Mucosa of rectum (tissue), 2 donors: ENCODE measurements around the gene DAPK3.
A peak's percentile ranks its signal among the peaks of the same experiment; 100 is the strongest.
"Not testable (repeated sequence)": the region's sequence is repeated elsewhere in the genome, so short reads cannot be mapped to it uniquely, and the experiment has no call there.

Experiments used
- H3K27ac ChIP-seq, 2 donors: one replicate each; pipeline ENCODE4 v1.7.0; 2013; ENCODE audit warnings: inconsistent platforms in 2 of 2, low read depth in 2 of 2, low read length in 2 of 2
- H3K27me3 ChIP-seq, 2 donors: one replicate each; pipeline ENCODE4 v1.7.0; 2013; ENCODE audit warnings: low read length in 2 of 2; ENCODE audit not compliant: control insufficient read depth in 2 of 2, insufficient read depth in 2 of 2
- H3K36me3 ChIP-seq, 2 donors: one replicate each; pipeline ENCODE4 v1.7.0; 2013; ENCODE audit warnings: low read length in 2 of 2; ENCODE audit not compliant: control insufficient read depth in 2 of 2, insufficient read depth in 2 of 2
- H3K4me1 ChIP-seq, 2 donors: one replicate each; pipeline ENCODE4 v1.7.0; 2013; ENCODE audit warnings: low read length in 2 of 2, mild to moderate bottlenecking in 1 of 2; ENCODE audit not compliant: control insufficient read depth in 2 of 2, insufficient read depth in 2 of 2
- H3K4me3 ChIP-seq, 2 donors: one replicate each; pipeline ENCODE4 v1.7.0; 2013; ENCODE audit warnings: low read length in 2 of 2
- H3K9ac ChIP-seq, 2 donors: one replicate each; pipeline ENCODE4 v1.7.0; 2013; ENCODE audit warnings: low read length in 2 of 2, low read depth in 1 of 2, mild to moderate bottlenecking in 1 of 2
- H3K9me3 ChIP-seq, 2 donors: one replicate each; pipeline ENCODE4 v1.7.0; 2013; ENCODE audit warnings: low read length in 2 of 2; ENCODE audit not compliant: control insufficient read depth in 2 of 2
- donor health status: healthy.
- donor health status: Normal muscosa, but diverticular disease.

The DAPK3 gene

DNA sequence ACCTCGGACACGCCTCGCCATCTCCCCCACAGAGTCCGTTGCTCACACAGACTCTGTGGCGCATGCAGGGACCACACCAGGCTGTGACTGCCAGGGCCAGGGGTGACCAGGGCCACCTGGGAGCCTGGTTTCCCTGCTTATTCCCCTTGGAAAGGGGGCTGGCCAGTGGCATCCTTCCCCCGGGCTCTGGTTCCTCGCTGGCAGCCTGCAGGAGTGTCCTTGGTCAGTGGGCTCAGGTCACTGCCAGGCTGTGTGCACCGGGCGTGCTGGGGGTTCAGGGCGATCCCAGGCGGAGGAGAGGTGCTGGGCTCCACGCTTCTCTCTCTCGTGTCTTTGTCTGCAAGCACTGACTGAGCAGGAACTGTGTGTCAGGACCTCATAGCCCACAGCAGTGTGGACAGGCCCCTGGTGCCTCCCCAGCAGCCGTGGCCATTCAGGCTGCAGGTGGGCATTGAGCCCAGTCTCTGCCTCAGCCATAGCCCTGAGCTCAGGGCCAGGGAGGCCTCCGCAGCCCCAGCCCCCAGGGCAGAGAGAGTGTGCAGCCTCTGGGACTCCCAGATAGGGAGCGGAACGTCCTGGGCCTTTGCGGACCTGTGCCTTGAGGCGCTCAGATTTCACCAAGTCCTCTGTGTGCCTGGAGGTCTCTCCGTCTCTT lies 43.1 kb upstream of the DAPK3 start:
- no peaks in the 10 kb centered on the region for H3K9me3 ChIP-seq
- H3K4me3 ChIP-seq = no peak overlapping the region
- peaks cover 0 to 28% of the 10 kb centered on the region in 2 donors for H3K36me3 ChIP-seq
- H3K27ac ChIP-seq = no peak overlapping the region
- peaks cover 10 to 19% of the 10 kb centered on the region in 2 donors for H3K4me1 ChIP-seq
- H3K27me3 ChIP-seq = no peaks in the 10 kb centered on the region
- no peak overlapping the region for H3K9ac ChIP-seq

- no peaks in the 10 kb centered on the region for H3K9me3 ChIP-seq
- H3K9ac ChIP-seq = no peak overlapping the region
- H3K4me3 ChIP-seq = no peak overlapping the region
- H3K27me3 ChIP-seq = no peaks in the 10 kb centered on the region
- H3K4me1 ChIP-seq = peaks cover 20 to 28% of the 10 kb centered on the region in 2 donors
- H3K36me3 ChIP-seq = peaks cover 0 to 26% of the 10 kb centered on the region in 2 donors
- no peak overlapping the region for H3K27ac ChIP-seq
Measured at GRCh38 chr19:4012975-4013634, 42.2 kb upstream of the DAPK3 start.

- Histone ChIP-seq H3K9ac (no peak overlapping the region), H3K27me3 (no peaks in the 10 kb centered on the region), H3K9me3 (no peaks in the 10 kb centered on the region), H3K4me3 (no peak overlapping the region), H3K4me1 (peaks cover 21 to 29% of the 10 kb centered on the region in 2 donors), H3K27ac (no peak overlapping the region), H3K36me3 (peaks cover 0 to 26% of the 10 kb centered on the region in 2 donors)
Measured at GRCh38 chr19:4012092-4012974, 41.4 kb upstream of the DAPK3 start.

DNA sequence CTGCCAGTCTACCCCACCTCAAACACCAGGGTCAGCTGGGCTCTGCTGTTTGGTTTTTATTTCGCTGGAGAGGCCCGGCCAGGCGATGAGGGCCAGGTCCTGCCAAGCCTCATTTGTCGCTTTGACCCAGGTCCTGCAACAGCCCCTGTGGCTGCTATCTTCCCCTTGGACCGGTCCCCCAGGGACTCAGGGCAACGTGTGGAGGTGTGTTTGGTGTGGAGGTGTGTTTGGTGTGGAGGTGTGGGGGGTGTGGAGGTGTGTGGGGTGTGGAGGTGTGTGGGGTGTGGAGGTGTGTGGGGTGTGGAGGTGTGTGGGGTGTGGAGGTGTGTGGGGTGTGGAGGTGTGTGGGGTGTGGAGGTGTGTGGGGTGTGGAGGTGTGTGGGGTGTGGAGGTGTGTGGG lies 40.5 kb upstream of the DAPK3 start:
- H3K4me1 ChIP-seq = peaks cover 24 to 33% of the 10 kb centered on the region in 2 donors
- H3K27me3 ChIP-seq, H3K27ac ChIP-seq, H3K9me3 ChIP-seq, H3K4me3 ChIP-seq, H3K9ac ChIP-seq: not testable (repeated sequence)
- peaks cover 0 to 26% of the 10 kb centered on the region in 2 donors for H3K36me3 ChIP-seq

GRCh38 chr19:4010808-4011110 lies 39.9 kb upstream of the DAPK3 start:
- Histone ChIP-seq H3K27ac (peak overlapping the region in 1 of 2 donors; percentile 4), H3K36me3 (peaks cover 0 to 24% of the 10 kb centered on the region in 2 donors), H3K4me3 (no peak overlapping the region), H3K9me3 (no peaks in the 10 kb centered on the region), H3K27me3 (no peaks in the 10 kb centered on the region), H3K9ac (no peak overlapping the region), H3K4me1 (peaks cover 24 to 33% of the 10 kb centered on the region in 2 donors)

- Histone ChIP-seq H3K9ac (no peak overlapping the region), H3K27ac (peak overlapping the region in 1 of 2 donors; percentile 43), H3K4me3 (no peak overlapping the region), H3K9me3 (no peaks in the 10 kb centered on the region), H3K36me3 (peaks cover 0 to 22% of the 10 kb centered on the region in 2 donors), H3K4me1 (peaks cover 24 to 33% of the 10 kb centered on the region in 2 donors), H3K27me3 (no peaks in the 10 kb centered on the region)
Measured at GRCh38 chr19:4009990-4010807, 39.3 kb upstream of the DAPK3 start.

DNA sequence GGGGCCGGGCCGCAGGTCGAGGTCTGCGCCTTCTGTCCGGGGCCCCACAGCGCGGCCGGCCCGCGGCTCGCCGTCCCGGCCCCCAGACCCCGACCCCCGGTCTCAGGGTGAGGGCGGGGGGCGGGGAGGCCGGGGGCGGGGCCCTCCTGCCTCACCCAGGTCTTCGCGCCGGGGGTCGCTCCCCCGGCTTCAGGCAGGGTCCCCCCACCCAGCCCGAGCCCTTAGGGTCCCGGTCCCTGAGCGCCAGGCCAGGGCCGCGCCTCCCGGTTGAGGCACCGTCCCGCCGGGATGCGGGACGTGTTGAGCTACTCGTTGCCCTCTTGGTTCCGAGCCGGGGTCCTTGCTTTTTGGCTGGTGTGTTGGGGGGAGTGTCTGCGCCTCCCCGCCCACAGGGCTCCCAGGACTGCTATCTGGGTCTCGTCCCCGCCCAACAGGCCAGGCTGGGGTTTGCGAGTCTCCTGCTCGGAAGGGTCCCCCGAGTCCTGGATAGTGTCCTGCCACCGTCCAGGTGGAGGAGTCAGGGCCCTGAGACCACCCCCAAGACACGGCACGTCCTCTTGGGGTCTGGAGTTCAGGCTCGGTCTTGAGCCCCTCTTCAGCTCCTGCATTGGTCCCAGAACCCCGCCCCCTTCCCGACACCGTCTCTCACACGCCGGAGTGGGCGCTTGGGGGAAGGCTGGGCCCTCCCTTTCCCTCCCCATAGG lies 37.1 kb upstream of the DAPK3 start:
- Histone ChIP-seq H3K9me3 (no peaks in the 10 kb centered on the region), H3K4me1 (peaks cover 24 to 30% of the 10 kb centered on the region in 2 donors), H3K27me3 (no peaks in the 10 kb centered on the region), H3K27ac (peak overlapping the region; percentile 55 to 63), H3K4me3 (peak overlapping the region; percentile 82 to 86), H3K9ac (peak overlapping the region; percentile 65 to 79), H3K36me3 (peaks cover 0 to 3% of the 10 kb centered on the region in 2 donors)

DNA sequence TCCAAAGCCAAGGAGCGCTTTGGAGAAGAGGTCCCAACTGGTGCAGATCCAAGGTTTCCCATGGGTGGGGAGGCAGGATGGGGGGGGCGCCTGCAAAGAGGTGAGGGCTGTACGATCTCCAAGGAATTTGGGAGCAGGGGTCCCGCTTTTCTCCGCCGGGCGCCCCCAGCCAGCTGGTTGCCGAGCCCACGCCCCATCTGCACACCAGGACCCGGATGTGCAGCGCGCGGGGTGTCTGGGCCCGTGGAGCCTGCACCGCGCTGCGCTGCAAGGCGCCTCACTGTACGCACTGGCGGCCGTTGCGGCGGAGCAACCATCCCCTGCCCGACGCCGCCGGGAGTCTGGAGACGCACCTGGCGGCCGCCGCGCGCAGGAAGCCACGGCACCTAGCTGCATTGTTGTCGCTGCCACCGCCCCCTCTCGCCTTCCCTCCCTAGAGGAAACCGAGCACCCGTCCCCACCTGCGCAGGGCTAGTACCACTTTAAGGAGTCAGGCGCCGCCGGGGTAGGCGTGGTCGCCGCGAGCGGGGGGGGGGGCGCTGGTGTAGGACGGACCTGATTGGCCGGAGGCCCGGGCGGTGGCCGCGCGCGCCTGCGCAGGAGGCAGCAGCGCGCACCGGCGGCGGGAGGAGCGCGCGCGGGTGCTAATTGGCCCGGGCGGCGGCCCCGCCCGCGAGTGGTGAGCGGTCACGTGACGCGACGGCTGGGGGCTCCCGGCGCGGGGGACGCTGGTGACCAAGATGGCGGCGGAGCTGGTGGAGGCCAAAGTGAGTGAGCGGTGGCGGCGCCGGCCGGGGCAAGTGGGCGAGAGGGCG lies 36.3 kb upstream of the DAPK3 start, which contains the start of gene PIAS4:
TSS of gene PIAS4 (plus strand) at position 716 of the 815 bp plus-strand sequence. CDS start at position 741, 25 bp downstream.
- H3K4me1 ChIP-seq = peaks cover 20 to 29% of the 10 kb centered on the region in 2 donors
- peak within 1 kb of the TSS; percentile 73 to 90 for H3K27ac ChIP-seq
- H3K27me3 ChIP-seq = no peaks in the 10 kb centered on the region
- peak within 1 kb of the TSS; percentile 78 to 79 for H3K9ac ChIP-seq
- H3K4me3 ChIP-seq = peak within 1 kb of the TSS; percentile 82 to 86
- peaks cover 0 to 3% of the 10 kb centered on the region in 2 donors for H3K36me3 ChIP-seq
- H3K9me3 ChIP-seq = no peaks in the 10 kb centered on the region
